Activated T-helper 1 cell treated with anti-CD3 and anti-CD28 coated beads, Interleukin-12 subunit alpha, Interleukin-12 subunit beta, Interleukin-2, Interleukin-4 antibody, amounts not matched to agents 30 ng/mL and 10 ng/mL and 1 ng/mL, durations not matched to agents 14 hours and 24 hours and 36 hours (primary cell): ENCODE data around the gene RFPL2. TPM values are rescaled to one million over a fixed set of nuclear protein-coding genes. Genes with fewer than 3 reads are reported as not detected.
A peak's percentile ranks its signal among the peaks of the same experiment; 100 is the strongest.

Source experiments
- DNase-seq: peaks from one replicate; pipeline ENCODE4 v3.0.0; 2021; ENCODE audit warnings: low spot score
- H3K27ac Mint-ChIP-seq: one replicate; pipeline ENCODE4 v1.8.0; 2021; ENCODE audit warnings: mild to moderate bottlenecking, mixed read lengths
- H3K27me3 Mint-ChIP-seq: one replicate; pipeline ENCODE4 v1.8.0; 2022; ENCODE audit warnings: mild to moderate bottlenecking, moderate library complexity, mixed read lengths; ENCODE audit not compliant: insufficient read depth
- H3K36me3 Mint-ChIP-seq: one replicate; pipeline ENCODE4 v1.8.0; 2021; ENCODE audit warnings: low read depth, mixed read lengths
- H3K4me1 Mint-ChIP-seq: one replicate; pipeline ENCODE4 v1.8.0; 2021; ENCODE audit warnings: low read depth, mixed read lengths
- H3K4me3 Mint-ChIP-seq: one replicate; pipeline ENCODE4 v1.8.0; 2021; ENCODE audit warnings: mild to moderate bottlenecking, moderate library complexity, mixed read lengths
- H3K9me3 Mint-ChIP-seq: one replicate; pipeline ENCODE4 v1.8.0; 2021; ENCODE audit warnings: mixed read lengths
- intact Hi-C: fragments of 100-400 bp; cut with micrococcal nuclease; formaldehyde crosslinking; loops from one replicate; pipeline ENCODE4 v1.15.1; 2024
- total RNA-seq: library from RNA; stranded (reverse); gene quantifications from 2 replicates; pipeline ENCODE4 v1.2.3, GENCODE V29; 2022

The RFPL2 gene
- 0.26 and 0.42 TPM in 2 replicates for total RNA-seq

- intact Hi-C loops: loop anchor here (10.0 kb wide), 1 partner anchor 270 kb away; the partner anchor contains the start of gene FBXO7
- Mint-ChIP-seq H3K4me3 (peak within 1 kb of the TSS; percentile 68), H3K27ac (no peak within 1 kb of the TSS), H3K9me3 (no peaks in the 10 kb centered on the region), H3K4me1 (peaks cover 38% of the 10 kb centered on the region), H3K27me3 (peaks cover 19% of the 10 kb centered on the region), H3K36me3 (no peaks in the 10 kb centered on the region)
- DNase-seq: no peak
Measured at GRCh38 chr22:32204856-32205722, at the start of gene RFPL2. RFPL2 (minus strand) TSS chr22:32205073; CDS start chr22:32202451, 2,622 bp downstream.

- DNase-seq: no peak
- H3K4me3 Mint-ChIP-seq: no peak overlapping the region
- peaks cover 5% of the 10 kb centered on the region for H3K27me3 Mint-ChIP-seq
- H3K27ac Mint-ChIP-seq: no peak overlapping the region
- H3K9me3 Mint-ChIP-seq: no peaks in the 10 kb centered on the region
- no peaks in the 10 kb centered on the region for H3K36me3 Mint-ChIP-seq
- no peaks in the 10 kb centered on the region for H3K4me1 Mint-ChIP-seq
- intact Hi-C loops: no loop called here
Measured at GRCh38 chr22:32249231-32249630, 44.4 kb upstream of the RFPL2 start.

GRCh38 chr22:32248276-32248675 is 43.4 kb upstream of the RFPL2 start:
- Mint-ChIP-seq H3K4me3 (no peak overlapping the region), H3K27me3 (peaks cover 2% of the 10 kb centered on the region), H3K27ac (no peak overlapping the region)

GRCh38 chr22:32246166-32246565 is 41.3 kb upstream of the RFPL2 start:
- Mint-ChIP-seq H3K27me3 (peaks cover 4% of the 10 kb centered on the region), H3K36me3 (no peaks in the 10 kb centered on the region), H3K9me3 (no peaks in the 10 kb centered on the region), H3K27ac (no peak overlapping the region), H3K4me3 (no peak overlapping the region), H3K4me1 (no peaks in the 10 kb centered on the region)
- intact Hi-C loops: no loop called here
- DNase-seq: no peak

More at GRCh38 chr22:32248276-32248675, 43.4 kb upstream of the RFPL2 start:
- intact Hi-C loops: no loop called here
- H3K9me3 Mint-ChIP-seq: no peaks in the 10 kb centered on the region
- H3K36me3 Mint-ChIP-seq: no peaks in the 10 kb centered on the region
- DNase-seq: no peak
- H3K4me1 Mint-ChIP-seq: no peaks in the 10 kb centered on the region

- Mint-ChIP-seq H3K27ac (no peak overlapping the region), H3K9me3 (no peaks in the 10 kb centered on the region), H3K4me3 (no peak overlapping the region), H3K36me3 (no peaks in the 10 kb centered on the region), H3K4me1 (no peaks in the 10 kb centered on the region), H3K27me3 (peaks cover 4% of the 10 kb centered on the region)
- DNase-seq: no peak
- intact Hi-C loops: no loop called here
Measured at GRCh38 chr22:32245042-32245441, 40.2 kb upstream of the RFPL2 start.

- Mint-ChIP-seq H3K27ac (no peak overlapping the region), H3K4me3 (no peak overlapping the region), H3K4me1 (no peaks in the 10 kb centered on the region), H3K27me3 (peaks cover 8% of the 10 kb centered on the region), H3K9me3 (no peaks in the 10 kb centered on the region), H3K36me3 (no peaks in the 10 kb centered on the region)
- no peak for DNase-seq
- intact Hi-C loops: no loop called here
Measured at GRCh38 chr22:32244547-32244946, 39.7 kb upstream of the RFPL2 start.

- peaks cover 6% of the 10 kb centered on the region for H3K27me3 Mint-ChIP-seq
- H3K4me1 Mint-ChIP-seq: no peaks in the 10 kb centered on the region
- DNase-seq: no peak
- H3K9me3 Mint-ChIP-seq: no peaks in the 10 kb centered on the region
- H3K36me3 Mint-ChIP-seq: no peaks in the 10 kb centered on the region
- intact Hi-C loops: no loop called here
- no peak overlapping the region for H3K4me3 Mint-ChIP-seq
- no peak overlapping the region for H3K27ac Mint-ChIP-seq
Measured at GRCh38 chr22:32240461-32240860, 35.6 kb upstream of the RFPL2 start.

GRCh38 chr22:32237906-32238305 is 33.0 kb upstream of the RFPL2 start:
- Mint-ChIP-seq H3K9me3 (no peaks in the 10 kb centered on the region), H3K4me1 (no peaks in the 10 kb centered on the region), H3K36me3 (no peaks in the 10 kb centered on the region), H3K27me3 (peaks cover 17% of the 10 kb centered on the region), H3K4me3 (no peak overlapping the region), H3K27ac (no peak overlapping the region)
- intact Hi-C loops: no loop called here
- DNase-seq: no peak

- no peak for DNase-seq
- Mint-ChIP-seq H3K4me1 (no peaks in the 10 kb centered on the region), H3K9me3 (no peaks in the 10 kb centered on the region), H3K4me3 (no peak overlapping the region), H3K27me3 (peaks cover 17% of the 10 kb centered on the region), H3K27ac (no peak overlapping the region), H3K36me3 (no peaks in the 10 kb centered on the region)
- intact Hi-C loops: no loop called here
Measured at GRCh38 chr22:32236970-32237369, 32.1 kb upstream of the RFPL2 start.

GRCh38 chr22:32233091-32233490 is 28.2 kb upstream of the RFPL2 start:
- Mint-ChIP-seq H3K27ac (no peak overlapping the region), H3K27me3 (peaks cover 16% of the 10 kb centered on the region), H3K9me3 (no peaks in the 10 kb centered on the region), H3K4me1 (no peaks in the 10 kb centered on the region), H3K36me3 (no peaks in the 10 kb centered on the region), H3K4me3 (no peak overlapping the region)
- no peak for DNase-seq
- intact Hi-C loops: no loop called here

GRCh38 chr22:32232191-32232830 is 27.4 kb upstream of the RFPL2 start:
- H3K9me3 Mint-ChIP-seq: no peaks in the 10 kb centered on the region
- DNase-seq: no peak

GRCh38 chr22:32226326-32227104 is 21.6 kb upstream of the RFPL2 start:
- no peaks in the 10 kb centered on the region for H3K4me1 Mint-ChIP-seq
- H3K27me3 Mint-ChIP-seq: peaks cover 11% of the 10 kb centered on the region
- no peaks in the 10 kb centered on the region for H3K9me3 Mint-ChIP-seq
- intact Hi-C loops: no loop called here
- no peak overlapping the region for H3K27ac Mint-ChIP-seq
- no peaks in the 10 kb centered on the region for H3K36me3 Mint-ChIP-seq
- no peak for DNase-seq
- H3K4me3 Mint-ChIP-seq: no peak overlapping the region

More at GRCh38 chr22:32232191-32232830, 27.4 kb upstream of the RFPL2 start:
- no peaks in the 10 kb centered on the region for H3K4me1 Mint-ChIP-seq
- no peaks in the 10 kb centered on the region for H3K36me3 Mint-ChIP-seq
- peaks cover 16% of the 10 kb centered on the region for H3K27me3 Mint-ChIP-seq
- intact Hi-C loops: no loop called here
- H3K4me3 Mint-ChIP-seq: no peak overlapping the region
- no peak overlapping the region for H3K27ac Mint-ChIP-seq

- H3K4me3 Mint-ChIP-seq: no peak overlapping the region
- no peak overlapping the region for H3K27ac Mint-ChIP-seq
- H3K27me3 Mint-ChIP-seq: peaks cover 19% of the 10 kb centered on the region
- no peaks in the 10 kb centered on the region for H3K36me3 Mint-ChIP-seq
- H3K9me3 Mint-ChIP-seq: no peaks in the 10 kb centered on the region
- DNase-seq: no peak
- intact Hi-C loops: no loop called here
- no peaks in the 10 kb centered on the region for H3K4me1 Mint-ChIP-seq
Measured at GRCh38 chr22:32222991-32223390, 18.1 kb upstream of the RFPL2 start.
